ENCODE results near the gene TBC1D22A.

- no peak for TF ChIP-seq POLR2A (IDR thresholded peaks at IDR 0.05)
- TF ChIP-seq CTCF (IDR thresholded peaks at IDR 0.05 in 4 of 5, conservative IDR thresholded peaks at IDR 0.05 in 1 of 5), result no peak
Observed at GRCh38 chr22:46783721-46784120, 21.3 kb downstream of the TBC1D22A start.

Data from gastrocnemius medialis (tissue), 4 donors.